Endometrium (tissue), 2 donors: ENCODE data around the gene KLC3.

Experiments used
- FAIRE-seq: peaks from 2 replicates; lab custom pipeline; 2012; peaks lifted over from hg19 to GRCh38; lab: Jason Lieb, UNC
- donor health status: control.
- donor health status: control.

The KLC3 gene

GRCh38 chr19:45376045-45376724, 35.6 kb downstream of the KLC3 start:
- no peak for FAIRE-seq

GRCh38 chr19:45380107-45380506, 39.6 kb downstream of the KLC3 start:
- FAIRE-seq = no peak

GRCh38 chr19:45382426-45382825, 41.9 kb downstream of the KLC3 start:
- FAIRE-seq = no peak

- no peak for FAIRE-seq
Measured at GRCh38 chr19:45385392-45386221, 45.1 kb downstream of the KLC3 start.

- no peak for FAIRE-seq
Measured at GRCh38 chr19:45391346-45391745, 50.8 kb downstream of the KLC3 start.

GRCh38 chr19:45391871-45392665, 51.5 kb downstream of the KLC3 start:
- FAIRE-seq = no peak

GRCh38 chr19:45395821-45396617, 55.5 kb downstream of the KLC3 start:
- no peak for FAIRE-seq

- no peak for FAIRE-seq
Measured at GRCh38 chr19:45400192-45400591, 59.6 kb downstream of the KLC3 start.
